ENCODE results near the gene PRM1. TPM values are rescaled to one million over a fixed set of nuclear protein-coding genes. Genes with fewer than 3 reads are reported as not detected.

Gene PRM1
- total and polyA plus RNA-seq, 2 experiments from 2014 or later = not detected

DNA sequence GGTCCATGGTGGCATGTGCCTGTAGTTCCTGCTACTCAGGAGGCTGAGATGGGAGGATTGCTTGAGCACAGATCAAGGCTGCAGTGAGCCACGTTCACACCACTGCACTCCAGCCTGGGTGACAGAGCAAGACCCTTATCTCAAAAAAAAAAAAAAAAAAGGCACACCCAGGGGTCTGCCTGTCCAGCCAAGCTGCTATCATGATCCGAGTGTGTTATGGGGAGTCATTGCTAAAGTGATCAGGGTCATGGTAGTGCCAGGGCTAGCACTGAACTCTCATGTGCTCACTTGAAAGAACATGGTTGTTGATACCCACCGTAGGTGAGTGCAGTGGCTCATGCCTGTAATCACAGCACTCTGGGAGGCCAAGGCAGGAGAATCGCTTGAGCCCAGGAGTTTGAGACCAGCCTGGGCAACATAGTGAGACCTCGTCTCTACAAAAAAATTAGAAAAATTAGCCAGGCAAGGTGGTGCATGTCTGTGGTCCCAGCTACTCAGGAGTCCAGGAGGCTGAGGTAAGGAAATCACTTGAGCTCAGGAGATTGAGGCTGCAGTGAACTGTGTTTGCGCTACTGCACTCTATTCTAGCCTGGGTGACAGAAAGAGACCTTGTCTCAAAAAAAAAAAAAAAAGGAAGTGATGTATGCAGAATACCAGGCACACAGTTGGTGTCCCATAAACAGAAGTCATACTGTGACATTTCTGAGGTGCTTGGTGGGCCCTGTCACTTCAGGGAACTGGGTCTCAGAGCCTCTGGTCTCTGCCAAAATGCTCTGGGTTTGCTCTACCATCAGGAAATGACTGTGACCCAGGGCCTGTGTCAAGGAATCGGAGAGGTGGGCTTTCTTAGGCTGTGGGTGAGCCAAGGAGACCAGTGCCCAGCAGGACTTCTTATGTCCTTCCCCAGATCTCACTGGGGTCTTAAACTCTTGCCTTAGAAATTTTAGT, 2.2 kb downstream of the PRM1 start:
- Histone ChIP-seq H3K4me1 (ENCODE audit: low read depth) (no peaks in the 10 kb centered on the region), H3K4me3 (no peak overlapping the region), H3K36me3 (no peaks in the 10 kb centered on the region), H3K27me3 (no peaks in the 10 kb centered on the region), H3K27ac (no peak overlapping the region), H3K9me3 (ENCODE audit: low read depth) (no peaks in the 10 kb centered on the region)
- no peak for DNase-seq (ENCODE audit: low read depth in 1 of 2, low spot score in 1 of 2)
- TF ChIP-seq, protein P1, sequence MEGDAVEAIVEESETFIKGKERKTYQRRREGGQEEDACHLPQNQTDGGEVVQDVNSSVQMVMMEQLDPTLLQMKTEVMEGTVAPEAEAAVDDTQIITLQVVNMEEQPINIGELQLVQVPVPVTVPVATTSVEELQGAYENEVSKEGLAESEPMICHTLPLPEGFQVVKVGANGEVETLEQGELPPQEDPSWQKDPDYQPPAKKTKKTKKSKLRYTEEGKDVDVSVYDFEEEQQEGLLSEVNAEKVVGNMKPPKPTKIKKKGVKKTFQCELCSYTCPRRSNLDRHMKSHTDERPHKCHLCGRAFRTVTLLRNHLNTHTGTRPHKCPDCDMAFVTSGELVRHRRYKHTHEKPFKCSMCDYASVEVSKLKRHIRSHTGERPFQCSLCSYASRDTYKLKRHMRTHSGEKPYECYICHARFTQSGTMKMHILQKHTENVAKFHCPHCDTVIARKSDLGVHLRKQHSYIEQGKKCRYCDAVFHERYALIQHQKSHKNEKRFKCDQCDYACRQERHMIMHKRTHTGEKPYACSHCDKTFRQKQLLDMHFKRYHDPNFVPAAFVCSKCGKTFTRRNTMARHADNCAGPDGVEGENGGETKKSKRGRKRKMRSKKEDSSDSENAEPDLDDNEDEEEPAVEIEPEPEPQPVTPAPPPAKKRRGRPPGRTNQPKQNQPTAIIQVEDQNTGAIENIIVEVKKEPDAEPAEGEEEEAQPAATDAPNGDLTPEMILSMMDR (IDR thresholded peaks at IDR 0.05; ENCODE audit: low read depth, low read length) = no peak

DNA sequence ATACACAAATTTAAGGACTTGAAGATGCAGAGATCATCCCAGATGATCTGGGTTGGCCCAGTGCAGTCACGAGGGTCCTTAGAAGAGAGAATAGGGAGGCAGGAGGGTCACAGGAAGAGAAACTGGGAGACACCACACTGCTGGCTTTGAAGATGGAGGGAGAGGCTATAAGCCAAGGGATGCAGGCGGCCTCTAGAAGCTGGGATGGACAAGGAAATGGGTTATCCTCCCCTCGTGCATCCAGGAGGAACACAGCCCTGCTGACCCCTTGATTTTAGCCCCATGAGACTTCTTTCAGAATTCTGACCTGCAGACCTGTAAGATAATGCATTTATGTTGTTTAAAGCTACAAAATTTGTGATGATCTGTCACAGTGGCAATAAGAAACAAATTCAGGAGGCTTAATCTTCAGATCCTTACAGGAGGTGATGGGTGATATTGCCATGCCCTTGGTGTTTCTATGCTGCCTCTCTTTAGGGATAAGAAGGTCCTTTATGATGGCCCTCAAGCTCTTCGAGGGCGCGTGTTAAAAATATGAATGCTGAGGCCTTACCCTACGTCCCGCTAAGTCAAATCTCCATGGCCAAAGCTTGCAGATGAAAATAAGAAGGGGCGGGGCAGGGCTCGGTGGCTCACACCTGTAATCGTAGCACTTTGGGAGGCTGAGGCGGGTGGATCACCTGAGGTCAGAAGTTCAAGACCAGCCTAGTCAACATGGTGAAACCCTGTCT, 3.4 kb downstream of the PRM1 start:
- Histone ChIP-seq H3K4me3 (no peak overlapping the region), H3K9me3 (ENCODE audit: low read depth) (no peaks in the 10 kb centered on the region), H3K27me3 (no peaks in the 10 kb centered on the region), H3K27ac (no peak overlapping the region), H3K36me3 (no peaks in the 10 kb centered on the region), H3K4me1 (ENCODE audit: low read depth) (no peaks in the 10 kb centered on the region)
- no peak for DNase-seq (ENCODE audit: low read depth in 1 of 2, low spot score in 1 of 2)
- TF ChIP-seq, protein P1 (IDR thresholded peaks at IDR 0.05; ENCODE audit: low read depth, low read length) = no peak

DNA sequence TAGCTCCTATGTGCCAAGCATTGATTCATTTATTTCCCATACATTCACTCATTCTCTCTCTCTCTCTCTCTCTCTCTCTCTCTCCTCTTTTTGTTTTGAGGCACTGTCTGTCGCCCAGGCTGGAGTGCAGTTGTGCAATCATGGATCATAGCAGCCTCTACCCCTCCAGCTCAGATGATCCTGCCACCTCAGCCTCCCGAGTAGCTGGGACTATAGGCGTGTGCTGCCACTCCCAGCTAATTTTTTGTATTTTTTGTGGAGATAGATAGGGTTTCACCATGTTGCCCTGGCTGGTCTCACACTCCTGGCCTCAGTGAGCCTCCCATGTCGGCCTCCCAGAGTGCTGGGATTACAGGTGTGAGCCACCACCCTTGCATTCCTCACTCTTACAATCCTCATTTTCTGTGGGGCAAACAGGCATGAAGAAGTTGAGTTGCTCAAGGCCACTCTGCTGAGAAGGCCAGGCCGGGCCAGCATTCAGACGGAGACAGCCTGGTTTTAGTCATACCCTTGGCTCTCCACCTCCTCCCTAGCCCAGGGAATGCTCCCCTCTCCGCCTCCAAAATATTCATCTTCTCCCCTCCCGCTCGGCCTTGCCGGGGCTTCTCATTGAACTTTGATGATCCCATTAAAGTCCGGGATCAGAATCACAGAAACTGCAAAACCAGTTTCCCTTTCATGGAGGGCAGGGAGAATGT, 4.1 kb downstream of the PRM1 start:
- no peak overlapping the region for H3K4me3 ChIP-seq
- no peaks in the 10 kb centered on the region for H3K9me3 ChIP-seq (ENCODE audit: low read depth)
- H3K27ac ChIP-seq = no peak overlapping the region
- H3K4me1 ChIP-seq (ENCODE audit: low read depth) = no peaks in the 10 kb centered on the region
- no peak for DNase-seq (ENCODE audit: low read depth in 1 of 2, low spot score in 1 of 2)
- H3K27me3 ChIP-seq = no peaks in the 10 kb centered on the region
- TF ChIP-seq, protein P1 (IDR thresholded peaks at IDR 0.05; ENCODE audit: low read depth, low read length) = no peak
- H3K36me3 ChIP-seq = no peaks in the 10 kb centered on the region

DNA sequence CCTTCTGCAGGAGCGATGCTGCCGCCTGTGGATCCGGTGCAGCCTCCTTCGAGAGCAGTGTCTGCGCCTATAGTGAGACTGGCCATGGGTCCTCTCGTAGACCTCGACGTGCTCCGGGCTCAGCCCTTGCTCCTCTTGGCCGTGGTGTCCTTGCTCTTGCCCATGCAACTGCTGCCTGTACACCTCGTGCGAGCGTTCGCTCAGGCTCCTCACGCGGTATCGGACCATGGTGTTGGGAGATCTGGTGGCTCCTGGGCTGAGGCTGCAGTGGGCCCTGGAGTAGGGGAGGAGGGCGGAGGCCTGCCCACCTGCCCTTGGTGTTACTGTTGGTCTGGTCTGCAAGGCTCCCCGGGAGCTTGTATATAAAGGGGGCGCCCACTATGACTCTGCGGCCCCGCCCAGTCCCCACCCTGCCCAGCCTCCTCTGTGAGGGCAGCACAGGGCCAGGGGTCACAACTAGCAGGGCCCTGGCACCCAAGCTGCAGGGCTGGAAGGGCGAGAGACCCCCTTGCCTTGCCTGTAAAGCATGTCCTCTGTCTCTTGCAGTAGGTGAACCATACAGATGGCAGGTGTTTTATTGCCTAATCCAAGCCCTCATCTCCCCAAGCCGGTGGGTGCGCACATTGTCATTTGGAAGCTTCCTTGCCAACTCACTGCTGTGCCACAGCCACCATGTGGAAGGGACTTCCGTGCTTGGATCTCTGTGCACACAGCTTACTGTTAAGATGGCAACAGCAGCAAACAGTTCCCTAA, 4.8 kb downstream of the PRM1 start, which contains the start of gene PRM2:
Gene PRM2 (minus strand): TSS at position 338 of the 753 bp plus-strand sequence. CDS start 110 bp downstream, at position 228.
- no peak for DNase-seq (ENCODE audit: low read depth in 1 of 2, low spot score in 1 of 2)
- H3K4me3 ChIP-seq = no peak within 1 kb of the TSS
- TF ChIP-seq, protein P1 (IDR thresholded peaks at IDR 0.05; ENCODE audit: low read depth, low read length) = no peak

DNA sequence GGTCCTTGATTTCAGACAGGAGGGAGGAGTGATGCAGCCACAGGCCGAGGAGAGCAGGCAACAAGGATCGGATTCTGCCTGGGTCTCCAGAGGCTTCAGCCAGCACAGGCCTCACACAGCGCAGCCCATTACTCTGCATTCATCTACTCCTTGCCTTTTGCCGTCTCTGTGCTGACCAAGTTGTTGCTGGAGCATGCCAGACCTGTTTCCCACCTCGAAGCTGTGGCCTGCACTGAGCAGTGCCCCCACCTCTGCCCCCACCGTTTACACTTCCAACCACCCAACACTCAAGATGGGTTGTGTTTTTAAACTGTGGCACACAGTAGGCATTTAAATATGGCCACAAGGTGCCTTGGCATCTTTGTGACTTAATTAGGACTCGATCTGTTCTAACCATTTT, 6.2 kb downstream of the PRM1 start:
- TF ChIP-seq, protein P1 (IDR thresholded peaks at IDR 0.05; ENCODE audit: low read depth, low read length) = no peak
- H3K27ac ChIP-seq = no peak overlapping the region

More for the DNA sequence above, 4.8 kb downstream of the PRM1 start, which contains the start of gene PRM2:
- no peaks in the 10 kb centered on the region for H3K36me3 ChIP-seq
- no peak within 1 kb of the TSS for H3K27ac ChIP-seq
- H3K9me3 ChIP-seq (ENCODE audit: low read depth) = no peaks in the 10 kb centered on the region
- H3K4me1 ChIP-seq (ENCODE audit: low read depth) = no peaks in the 10 kb centered on the region
- H3K27me3 ChIP-seq = no peaks in the 10 kb centered on the region

More for the DNA sequence above, 6.2 kb downstream of the PRM1 start:
- no peak for DNase-seq (ENCODE audit: low read depth in 1 of 2, low spot score in 1 of 2)
- Histone ChIP-seq H3K4me3 (no peak overlapping the region), H3K4me1 (ENCODE audit: low read depth) (no peaks in the 10 kb centered on the region), H3K9me3 (ENCODE audit: low read depth) (no peaks in the 10 kb centered on the region), H3K36me3 (no peaks in the 10 kb centered on the region), H3K27me3 (no peaks in the 10 kb centered on the region)
